Ascending aorta (tissue), 2 donors: ENCODE measurements around the gene LINS1. TPM values are rescaled to one million over a fixed set of nuclear protein-coding genes. Genes with fewer than 3 reads are reported as not detected.
A peak's percentile ranks its signal among the peaks of the same experiment; 100 is the strongest.

Experiments
- DNase-seq, 2 donors: peaks; one replicate each; pipeline ENCODE4 v3.0.0-alpha.2; 2019; ENCODE audit warnings: low spot score in 2 of 2
- H3K27ac ChIP-seq, 2 donors: fragments of 200-600 bp; sonication (generic); one replicate each; pipeline ENCODE4 v1.5.1; 2016 to 2017; ENCODE audit warnings: mild to moderate bottlenecking in 1 of 2
- H3K27me3 ChIP-seq: fragments of 200-600 bp; sonication (generic); one replicate; pipeline ENCODE4 v1.5.1; 2017
- H3K36me3 ChIP-seq, 2 donors: fragments of 200-600 bp; sonication (generic); one replicate each; pipeline ENCODE4 v1.5.1; 2016
- H3K4me1 ChIP-seq, 2 donors: fragments of 200-600 bp; sonication (generic); one replicate each; pipeline ENCODE4 v1.5.1; 2016 to 2017; ENCODE audit warnings: mild to moderate bottlenecking in 1 of 2
- H3K4me3 ChIP-seq, 2 donors: fragments of 200-600 bp; sonication (generic); one replicate each; pipeline ENCODE4 v1.5.1; 2016 to 2017; ENCODE audit warnings: mild to moderate bottlenecking in 1 of 2
- H3K9me3 ChIP-seq, 2 donors: fragments of 200-600 bp; sonication (generic); one replicate each; pipeline ENCODE4 v1.5.1; 2016
- intact Hi-C: fragments of 100-400 bp; cut with DNase I; formaldehyde crosslinking; loops from one replicate; pipeline ENCODE4 v1.15.1; 2023
- total RNA-seq: library from RNA; depleted of rRNA; stranded (reverse); fragments of >200 nt; gene quantifications from one replicate; pipeline ENCODE4 v1.1.0, GENCODE V29; 2016
- TF ChIP-seq, protein P1 (sequence below), 3 experiments: fragments of 200-600 bp in 2 of 3; fragments of 450-650 bp in 1 of 3; sonication (generic) in 2 of 3; IDR thresholded peaks; one replicate each; pipeline ENCODE4 v1.5.1; 2016 to 2019; ENCODE audit warnings: antibody characterized with exemption in 3 of 3, mild to moderate bottlenecking in 1 of 3, moderate library complexity in 1 of 3

LINS1 gene
- total RNA-seq, 1 donor from 2014 or later: 1.7 TPM

DNA sequence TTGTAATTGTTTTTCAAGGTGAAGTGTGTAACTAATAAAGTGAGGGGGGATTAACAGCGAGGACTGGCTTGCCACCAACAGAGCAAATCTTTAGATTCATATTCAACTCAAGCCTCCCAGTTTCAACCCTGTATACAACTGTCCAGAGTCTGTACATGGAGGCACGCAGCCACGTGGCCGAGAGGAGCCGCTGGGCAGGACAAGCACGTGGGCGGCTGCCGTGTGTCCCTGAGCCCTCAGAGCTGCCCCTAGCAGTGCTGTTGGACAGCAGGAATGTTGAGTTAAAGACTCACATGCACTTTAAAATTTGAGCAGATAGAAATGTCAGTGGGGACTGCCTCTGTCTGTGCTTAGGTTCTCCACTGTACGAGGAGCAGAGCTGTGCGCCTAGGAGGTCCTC is 29.8 kb upstream of the LINS1 start:
- Histone ChIP-seq H3K36me3 (peaks cover 18 to 28% of the 10 kb centered on the region in 2 donors), H3K27me3 (no peaks in the 10 kb centered on the region), H3K4me3 (no peak overlapping the region), H3K27ac (no peak overlapping the region), H3K4me1 (no peaks in the 10 kb centered on the region), H3K9me3 (no peaks in the 10 kb centered on the region)
- no peak for DNase-seq
- TF ChIP-seq, protein P1, sequence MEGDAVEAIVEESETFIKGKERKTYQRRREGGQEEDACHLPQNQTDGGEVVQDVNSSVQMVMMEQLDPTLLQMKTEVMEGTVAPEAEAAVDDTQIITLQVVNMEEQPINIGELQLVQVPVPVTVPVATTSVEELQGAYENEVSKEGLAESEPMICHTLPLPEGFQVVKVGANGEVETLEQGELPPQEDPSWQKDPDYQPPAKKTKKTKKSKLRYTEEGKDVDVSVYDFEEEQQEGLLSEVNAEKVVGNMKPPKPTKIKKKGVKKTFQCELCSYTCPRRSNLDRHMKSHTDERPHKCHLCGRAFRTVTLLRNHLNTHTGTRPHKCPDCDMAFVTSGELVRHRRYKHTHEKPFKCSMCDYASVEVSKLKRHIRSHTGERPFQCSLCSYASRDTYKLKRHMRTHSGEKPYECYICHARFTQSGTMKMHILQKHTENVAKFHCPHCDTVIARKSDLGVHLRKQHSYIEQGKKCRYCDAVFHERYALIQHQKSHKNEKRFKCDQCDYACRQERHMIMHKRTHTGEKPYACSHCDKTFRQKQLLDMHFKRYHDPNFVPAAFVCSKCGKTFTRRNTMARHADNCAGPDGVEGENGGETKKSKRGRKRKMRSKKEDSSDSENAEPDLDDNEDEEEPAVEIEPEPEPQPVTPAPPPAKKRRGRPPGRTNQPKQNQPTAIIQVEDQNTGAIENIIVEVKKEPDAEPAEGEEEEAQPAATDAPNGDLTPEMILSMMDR (IDR thresholded peaks at IDR 0.05): no peak
- intact Hi-C loops: no loop called here

DNA sequence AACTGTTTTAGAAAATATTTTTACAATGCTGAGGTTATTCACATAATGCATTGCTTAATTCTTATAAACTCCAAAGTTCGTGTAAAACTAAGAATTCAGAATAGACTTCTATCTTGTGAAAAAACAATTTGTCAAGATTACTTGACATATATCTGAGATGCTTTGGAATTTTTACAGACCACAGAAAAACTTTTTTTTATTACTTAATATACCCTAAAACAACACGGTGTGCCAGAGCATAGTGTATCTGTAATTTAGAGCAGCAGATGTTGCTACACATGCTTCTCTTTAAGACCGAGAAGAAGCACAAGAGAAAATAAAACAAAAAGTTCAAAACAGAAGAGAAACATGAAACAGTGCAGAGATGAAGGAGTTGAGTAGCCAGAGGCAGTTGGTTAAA is 26.8 kb upstream of the LINS1 start:
- TF ChIP-seq, protein P1 (IDR thresholded peaks at IDR 0.05): no peak
- Histone ChIP-seq H3K36me3 (peaks cover 18 to 28% of the 10 kb centered on the region in 2 donors), H3K27ac (no peak overlapping the region), H3K27me3 (no peaks in the 10 kb centered on the region), H3K4me1 (no peaks in the 10 kb centered on the region), H3K9me3 (no peaks in the 10 kb centered on the region), H3K4me3 (no peak overlapping the region)
- intact Hi-C loops: loop anchor here (1.0 kb wide), 1 partner anchor 245 kb away; no protein-coding TSS in a partner anchor
- DNase-seq: no peak

DNA sequence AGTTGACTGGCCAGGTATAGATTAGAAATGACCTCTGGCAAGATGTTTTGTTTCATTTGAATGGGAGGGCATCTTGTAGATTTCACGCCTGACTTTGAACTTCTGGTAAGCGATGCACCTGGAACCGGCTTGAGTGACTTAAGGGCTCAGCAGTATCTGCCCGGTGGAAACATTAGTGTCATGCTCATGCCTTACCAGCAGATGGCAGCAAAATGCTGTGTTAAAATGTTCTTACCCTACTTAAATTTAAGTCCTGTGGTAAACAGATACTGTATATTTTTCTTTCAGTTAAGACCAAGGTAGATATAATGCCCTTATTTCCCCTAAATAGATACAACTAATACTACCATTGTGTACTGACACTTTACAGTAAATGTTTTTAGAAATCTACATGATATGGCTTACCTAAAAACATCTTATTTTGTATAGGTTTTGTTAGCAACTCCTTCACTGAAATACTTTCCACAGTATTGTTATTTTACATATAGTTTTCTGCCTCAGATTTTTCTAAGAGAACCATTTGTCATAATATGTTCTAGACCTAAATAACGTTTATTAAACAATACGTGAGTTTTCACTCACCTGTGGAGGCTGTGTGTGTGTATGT is 25.9 kb upstream of the LINS1 start:
- no peaks in the 10 kb centered on the region for H3K9me3 ChIP-seq
- H3K4me1 ChIP-seq: no peaks in the 10 kb centered on the region
- no peak overlapping the region for H3K4me3 ChIP-seq
- peak in 1 of 2 donors; percentile 78 for DNase-seq
- H3K27me3 ChIP-seq: no peaks in the 10 kb centered on the region
- H3K27ac ChIP-seq: no peak overlapping the region
- H3K36me3 ChIP-seq: peaks cover 18 to 28% of the 10 kb centered on the region in 2 donors
- TF ChIP-seq, protein P1 (IDR thresholded peaks at IDR 0.05): peak; percentile 65 to 79 (median 70)
- intact Hi-C loops: loop anchor here (1.0 kb wide), 2 partner anchors 245 to 379 kb away; no protein-coding TSS in a partner anchor

DNA sequence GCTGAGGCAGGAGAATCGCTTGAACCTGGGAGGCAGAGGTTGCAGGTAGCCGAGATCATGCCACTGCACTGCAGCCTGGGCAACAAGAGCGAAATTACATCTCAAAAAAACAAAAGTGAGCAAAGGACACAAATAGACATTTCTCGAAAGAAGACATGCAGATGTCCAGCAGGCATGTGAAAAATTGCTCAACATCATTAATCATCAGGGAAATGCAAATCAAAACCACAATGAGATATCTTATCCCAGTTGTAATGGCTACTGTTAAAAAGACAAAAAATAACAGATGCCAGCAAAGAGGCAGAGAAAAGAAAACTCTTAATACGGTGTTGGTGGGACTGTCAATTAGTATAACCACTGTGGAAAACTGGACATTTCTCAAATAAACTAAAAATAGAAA is 21.3 kb upstream of the LINS1 start:
- Histone ChIP-seq H3K27ac (no peak overlapping the region), H3K27me3 (no peaks in the 10 kb centered on the region), H3K36me3 (peaks cover 5 to 8% of the 10 kb centered on the region in 2 donors), H3K9me3 (no peaks in the 10 kb centered on the region), H3K4me3 (no peak overlapping the region), H3K4me1 (no peaks in the 10 kb centered on the region)
- no peak for DNase-seq
- intact Hi-C loops: no loop called here
- TF ChIP-seq, protein P1 (IDR thresholded peaks at IDR 0.05): no peak

DNA sequence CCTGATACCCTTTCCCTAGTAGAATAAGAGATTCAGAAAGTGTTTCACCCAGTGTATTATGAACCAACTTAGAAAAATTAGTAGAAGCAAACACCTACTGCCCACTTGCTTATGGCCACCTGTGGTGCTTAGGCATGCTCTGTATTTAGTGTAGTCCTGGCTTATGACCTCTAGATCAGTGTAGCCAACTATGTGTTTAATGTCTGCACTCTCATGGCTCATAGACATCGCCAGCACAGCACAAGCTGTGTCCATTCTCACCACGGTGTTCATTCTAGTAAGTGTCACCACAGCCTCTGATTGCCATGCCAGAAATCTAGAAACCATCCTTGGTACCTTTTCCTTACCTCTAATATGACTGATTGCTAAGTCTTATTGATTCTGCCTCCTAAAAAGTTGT is 14.7 kb upstream of the LINS1 start:
- intact Hi-C loops: no loop called here
- Histone ChIP-seq H3K4me3 (no peak overlapping the region), H3K27ac (no peak overlapping the region), H3K27me3 (no peaks in the 10 kb centered on the region), H3K36me3 (peaks cover 24 to 33% of the 10 kb centered on the region in 2 donors), H3K9me3 (no peaks in the 10 kb centered on the region), H3K4me1 (no peaks in the 10 kb centered on the region)
- TF ChIP-seq, protein P1 (IDR thresholded peaks at IDR 0.05): no peak
- DNase-seq: no peak
